HepG2 (cell line): Measurements from ENCODE around the gene NEDD1.

Source experiments
- LCORL ChIP-seq, 2 experiments: fragments of 450-650 bp in 1 of 2; sonication (generic) in 1 of 2; formaldehyde crosslinking in 1 of 2; IDR thresholded peaks; 2 replicates each; pipeline versions ENCODE4 v1.5.0 to v1.6.1; 2017 to 2020; ENCODE audit warnings: antibody characterized with exemption in 1 of 2, missing genetic modification reagents in 1 of 2
- MYC ChIP-seq: sonication (generic); formaldehyde crosslinking; IDR thresholded peaks from 2 replicates; pipeline ENCODE4 v1.9.0; 2021; ENCODE audit warnings: missing genetic modification reagents, borderline replicate concordance
- NFIC ChIP-seq: IDR thresholded peaks from 2 replicates; pipeline ENCODE4 v1.6.1; 2012; ENCODE audit warnings: mild to moderate bottlenecking, low read length, inconsistent platforms
- PHB2 ChIP-seq: fragments of 450-650 bp; IDR thresholded peaks from 2 replicates; pipeline ENCODE4 v1.6.1; 2018; ENCODE audit not compliant: partially characterized antibody
- ZNF138 ChIP-seq: sonication (generic); formaldehyde crosslinking; IDR thresholded peaks from 2 replicates; pipeline ENCODE4 v1.5.0; 2020; ENCODE audit warnings: mild to moderate bottlenecking, low read depth, missing genetic modification reagents
- TF ChIP-seq, protein P1 (sequence below): sonication (generic); formaldehyde crosslinking; IDR thresholded peaks from 2 replicates; pipeline ENCODE4 v1.4.0; 2020; ENCODE audit warnings: missing genetic modification reagents
- TF ChIP-seq, protein P2 (sequence below): sonication (generic); formaldehyde crosslinking; IDR thresholded peaks from 2 replicates; pipeline ENCODE4 v1.5.0; 2020; ENCODE audit warnings: mild to moderate bottlenecking, missing genetic modification reagents, moderate library complexity

DNA sequence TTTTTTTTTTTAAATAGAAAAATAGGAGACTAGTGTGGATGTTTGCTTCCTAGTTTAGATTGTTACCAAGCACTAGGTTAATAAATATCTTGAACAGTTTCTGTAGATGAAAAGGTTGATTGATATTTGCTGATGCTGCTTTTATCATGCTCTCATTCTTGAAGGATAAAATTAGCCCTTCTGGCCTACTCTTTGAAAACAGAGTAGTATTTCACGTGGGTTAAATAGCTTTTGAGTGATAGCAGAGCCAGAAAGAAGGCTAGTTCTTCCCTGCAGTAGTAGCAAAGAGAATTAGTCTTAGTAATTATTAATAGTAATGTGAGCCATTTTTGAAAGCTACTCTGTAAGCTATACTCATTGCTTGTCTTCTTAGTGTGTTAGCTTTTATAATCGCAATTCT lies 5.2 kb downstream of the NEDD1 start:
- TF ChIP-seq ZNF138 (CRISPR knock-in tag), result no peak
- TF ChIP-seq, protein P1, sequence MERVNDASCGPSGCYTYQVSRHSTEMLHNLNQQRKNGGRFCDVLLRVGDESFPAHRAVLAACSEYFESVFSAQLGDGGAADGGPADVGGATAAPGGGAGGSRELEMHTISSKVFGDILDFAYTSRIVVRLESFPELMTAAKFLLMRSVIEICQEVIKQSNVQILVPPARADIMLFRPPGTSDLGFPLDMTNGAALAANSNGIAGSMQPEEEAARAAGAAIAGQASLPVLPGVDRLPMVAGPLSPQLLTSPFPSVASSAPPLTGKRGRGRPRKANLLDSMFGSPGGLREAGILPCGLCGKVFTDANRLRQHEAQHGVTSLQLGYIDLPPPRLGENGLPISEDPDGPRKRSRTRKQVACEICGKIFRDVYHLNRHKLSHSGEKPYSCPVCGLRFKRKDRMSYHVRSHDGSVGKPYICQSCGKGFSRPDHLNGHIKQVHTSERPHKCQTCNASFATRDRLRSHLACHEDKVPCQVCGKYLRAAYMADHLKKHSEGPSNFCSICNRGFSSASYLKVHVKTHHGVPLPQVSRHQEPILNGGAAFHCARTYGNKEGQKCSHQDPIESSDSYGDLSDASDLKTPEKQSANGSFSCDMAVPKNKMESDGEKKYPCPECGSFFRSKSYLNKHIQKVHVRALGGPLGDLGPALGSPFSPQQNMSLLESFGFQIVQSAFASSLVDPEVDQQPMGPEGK, result no peak
- no peak for TF ChIP-seq PHB2
- TF ChIP-seq, protein P2, sequence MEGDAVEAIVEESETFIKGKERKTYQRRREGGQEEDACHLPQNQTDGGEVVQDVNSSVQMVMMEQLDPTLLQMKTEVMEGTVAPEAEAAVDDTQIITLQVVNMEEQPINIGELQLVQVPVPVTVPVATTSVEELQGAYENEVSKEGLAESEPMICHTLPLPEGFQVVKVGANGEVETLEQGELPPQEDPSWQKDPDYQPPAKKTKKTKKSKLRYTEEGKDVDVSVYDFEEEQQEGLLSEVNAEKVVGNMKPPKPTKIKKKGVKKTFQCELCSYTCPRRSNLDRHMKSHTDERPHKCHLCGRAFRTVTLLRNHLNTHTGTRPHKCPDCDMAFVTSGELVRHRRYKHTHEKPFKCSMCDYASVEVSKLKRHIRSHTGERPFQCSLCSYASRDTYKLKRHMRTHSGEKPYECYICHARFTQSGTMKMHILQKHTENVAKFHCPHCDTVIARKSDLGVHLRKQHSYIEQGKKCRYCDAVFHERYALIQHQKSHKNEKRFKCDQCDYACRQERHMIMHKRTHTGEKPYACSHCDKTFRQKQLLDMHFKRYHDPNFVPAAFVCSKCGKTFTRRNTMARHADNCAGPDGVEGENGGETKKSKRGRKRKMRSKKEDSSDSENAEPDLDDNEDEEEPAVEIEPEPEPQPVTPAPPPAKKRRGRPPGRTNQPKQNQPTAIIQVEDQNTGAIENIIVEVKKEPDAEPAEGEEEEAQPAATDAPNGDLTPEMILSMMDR, result no peak
- TF ChIP-seq MYC, result no peak
- TF ChIP-seq NFIC, result no peak
- no peak for TF ChIP-seq LCORL (IDR thresholded peaks at IDR 0.05)
- no peak for TF ChIP-seq LCORL (CRISPR knock-in tag; IDR thresholded peaks at IDR 0.05)
